Suppressor macrophage (primary cell): ENCODE results near the gene CHMP4A.
A peak's percentile ranks its signal among the peaks of the same experiment; 100 is the strongest.

Source experiments
- DNase-seq, 4 experiments: peaks; one replicate each; pipeline ENCODE4 v3.0.0-alpha.2; 2020 to 2022

CHMP4A gene

GRCh38 chr14:24194873-24195185 is 18.5 kb downstream of the CHMP4A start:
- DNase-seq: peak in 1 of 4 experiments; percentile 1

- peak in 2 of 4 experiments; percentile 20 to 24 for DNase-seq
These were observed 19.0 kb downstream of the CHMP4A start for GRCh38 chr14:24194186-24194872.

GRCh38 chr14:24192933-24193332 is 20.4 kb downstream of the CHMP4A start:
- no peak for DNase-seq

- no peak for DNase-seq
These were observed 22.9 kb downstream of the CHMP4A start for GRCh38 chr14:24190416-24190815.

- no peak for DNase-seq
These were observed 23.8 kb downstream of the CHMP4A start for GRCh38 chr14:24189460-24189859.

GRCh38 chr14:24189059-24189375 is 24.3 kb downstream of the CHMP4A start:
- peak in 1 of 4 experiments; percentile 4 for DNase-seq

- DNase-seq: peak; percentile 96 to 98 (median 98)
These were observed 24.8 kb downstream of the CHMP4A start, which contains the start of gene IPO4 for GRCh38 chr14:24188251-24189058. Gene IPO4 (minus strand): TSS chr14:24188816. CDS start chr14:24188787, 29 bp downstream.

GRCh38 chr14:24187539-24187915 is 25.8 kb downstream of the CHMP4A start:
- DNase-seq: no peak

GRCh38 chr14:24186831-24187538 is 26.3 kb downstream of the CHMP4A start:
- DNase-seq: no peak

- DNase-seq: no peak
These were observed 27.5 kb downstream of the CHMP4A start for GRCh38 chr14:24185741-24186140.

- DNase-seq: no peak
These were observed 28.3 kb downstream of the CHMP4A start for GRCh38 chr14:24185026-24185425.

- no peak for DNase-seq
These were observed 29.0 kb downstream of the CHMP4A start for GRCh38 chr14:24184104-24184970.

GRCh38 chr14:24183014-24183481 is 30.2 kb downstream of the CHMP4A start:
- no peak for DNase-seq

GRCh38 chr14:24182110-24182882 is 31.0 kb downstream of the CHMP4A start:
- no peak for DNase-seq

GRCh38 chr14:24181371-24182077 is 31.8 kb downstream of the CHMP4A start:
- no peak for DNase-seq

- no peak for DNase-seq
These were observed 33.1 kb downstream of the CHMP4A start for GRCh38 chr14:24179961-24180796.

- DNase-seq: no peak
These were observed 33.9 kb downstream of the CHMP4A start for GRCh38 chr14:24179294-24179960.

GRCh38 chr14:24178399-24179178 is 34.7 kb downstream of the CHMP4A start:
- no peak for DNase-seq

- no peak for DNase-seq
These were observed 35.4 kb downstream of the CHMP4A start for GRCh38 chr14:24177891-24178290.
